ENCODE results near the gene ZNF19.

- no peak for TF ChIP-seq EZH2 (IDR thresholded peaks at IDR 0.05; ENCODE audit: borderline replicate concordance)
- no peak for TF ChIP-seq CTCF (IDR thresholded peaks at IDR 0.05; ENCODE audit: poor library complexity)
These were observed 8.2 kb downstream of the ZNF19 start for GRCh38 chr16:71480956-71481355.

Data from hepatocyte (in vitro differentiated cells).